ENCODE data around the gene NSUN4. TPM values are rescaled to one million over a fixed set of nuclear protein-coding genes. Genes with fewer than 3 reads are reported as not detected.

The NSUN4 gene
- polyA plus RNA-seq (2012; ENCODE audit: low read depth, missing spikeins) = 17.3 TPM

- TF ChIP-seq PAX5 (IDR thresholded peaks at IDR 0.05; ENCODE audit: insufficient read depth, low read length, severe bottlenecking) (peak; percentile 57), POLR2A (IDR thresholded peaks at IDR 0.05; ENCODE audit: low read depth, low read length) (peak; percentile 71; the same call in 1 of the 2 replicates), SPI1 (IDR thresholded peaks at IDR 0.05; ENCODE audit: low read depth, low read length) (no peak), POLR2AphosphoS5 (IDR thresholded peaks at IDR 0.05; ENCODE audit: low read depth, low read length) (peak; percentile 74; the same call in 1 of the 2 replicates), TAF1 (IDR thresholded peaks at IDR 0.05; ENCODE audit: low read depth, low read length) (peak; percentile 90)
- peak; percentile 60 for DNase-seq (ENCODE audit: insufficient read length, low spot score)
- peak; percentile 92 for FAIRE-seq
These were observed at the start of gene NSUN4 for GRCh38 chr1:46340404-46341221. Gene NSUN4, plus strand, starts transcription at chr1:46340807. Its CDS starts 20 bp downstream, at chr1:46340827.

- DNase-seq (ENCODE audit: insufficient read length, low spot score) = no peak
- FAIRE-seq = no peak
- TF ChIP-seq POLR2A (IDR thresholded peaks at IDR 0.05; ENCODE audit: low read depth, low read length) (no peak), TAF1 (IDR thresholded peaks at IDR 0.05; ENCODE audit: low read depth, low read length) (no peak), POLR2AphosphoS5 (IDR thresholded peaks at IDR 0.05; ENCODE audit: low read depth, low read length) (no peak), PAX5 (IDR thresholded peaks at IDR 0.05; ENCODE audit: insufficient read depth, low read length, severe bottlenecking) (no peak), SPI1 (IDR thresholded peaks at IDR 0.05; ENCODE audit: low read depth, low read length) (no peak), POU2F2 (IDR thresholded peaks at IDR 0.05; ENCODE audit: low read depth, low read length) (no peak)
These were observed 45.3 kb upstream of the NSUN4 start for GRCh38 chr1:46295306-46295705.

DNA sequence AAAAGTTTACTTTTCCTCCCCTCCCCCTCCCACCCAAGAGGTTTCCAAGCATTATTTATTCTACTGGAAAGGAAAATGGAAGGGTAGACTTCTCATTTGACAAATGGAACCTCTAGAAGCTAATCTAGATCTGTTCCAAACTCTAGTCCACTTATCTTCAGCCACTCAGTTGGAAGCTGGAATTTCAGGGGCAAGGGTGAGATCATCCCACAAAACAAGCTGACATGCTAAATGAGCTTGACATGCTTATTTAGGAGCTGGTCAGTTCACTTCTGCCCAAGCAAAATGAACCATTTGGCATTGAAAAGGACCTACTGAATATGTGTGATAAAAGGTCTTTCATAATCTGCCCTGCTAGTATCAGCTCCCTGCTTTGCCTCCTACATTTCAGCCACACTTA, 42.2 kb upstream of the NSUN4 start:
- DNase-seq (ENCODE audit: insufficient read length, low spot score) (no peak), FAIRE-seq (no peak)
- no peak for TF ChIP-seq PAX5 (IDR thresholded peaks at IDR 0.05; ENCODE audit: insufficient read depth, low read length, severe bottlenecking)
- no peak for TF ChIP-seq POLR2A (IDR thresholded peaks at IDR 0.05; ENCODE audit: low read depth, low read length)
- TF ChIP-seq TAF1 (IDR thresholded peaks at IDR 0.05; ENCODE audit: low read depth, low read length) = no peak
- no peak for TF ChIP-seq POU2F2 (IDR thresholded peaks at IDR 0.05; ENCODE audit: low read depth, low read length)
- TF ChIP-seq POLR2AphosphoS5 (IDR thresholded peaks at IDR 0.05; ENCODE audit: low read depth, low read length) = no peak
- TF ChIP-seq SPI1 (IDR thresholded peaks at IDR 0.05; ENCODE audit: low read depth, low read length) = no peak

DNA sequence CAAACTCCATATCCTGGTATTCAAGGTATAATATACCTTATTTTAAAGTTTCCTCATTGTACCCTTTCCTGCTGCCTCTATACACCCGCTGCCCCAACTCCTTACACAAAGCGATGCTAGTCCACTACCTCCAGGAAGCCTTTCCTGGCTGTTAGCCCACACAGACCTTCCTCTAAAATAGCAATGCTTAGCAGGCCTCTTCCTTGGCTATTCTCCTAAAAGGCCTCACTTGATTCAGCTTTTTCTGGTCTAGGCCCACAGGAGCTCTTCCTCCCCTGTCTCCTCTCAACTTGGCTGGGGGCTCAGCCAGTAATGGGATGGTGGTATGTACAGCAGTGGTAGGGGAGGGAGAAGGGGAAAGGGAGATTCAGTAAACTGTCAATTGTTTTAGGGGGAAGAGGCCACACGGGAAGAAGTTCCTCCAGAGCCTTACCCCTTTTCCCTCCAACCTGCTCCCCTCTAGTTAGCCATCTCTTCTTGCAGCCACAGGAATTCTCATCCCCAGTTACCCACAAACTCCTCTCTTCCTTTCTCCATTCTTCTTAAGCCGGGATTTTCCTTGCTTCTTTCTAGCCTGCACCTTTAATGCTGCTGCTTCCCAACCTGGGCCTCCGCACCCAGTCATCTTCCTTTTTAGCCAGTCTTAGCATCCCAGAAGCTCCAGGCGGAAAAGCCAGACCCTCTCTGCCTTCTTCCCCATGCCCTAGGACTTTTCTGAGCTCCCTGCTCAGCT, 39.8 kb upstream of the NSUN4 start:
- DNase-seq (ENCODE audit: insufficient read length, low spot score) (no peak), FAIRE-seq (no peak)
- TF ChIP-seq TAF1 (IDR thresholded peaks at IDR 0.05; ENCODE audit: low read depth, low read length) (no peak), SPI1 (IDR thresholded peaks at IDR 0.05; ENCODE audit: low read depth, low read length) (no peak), POLR2AphosphoS5 (IDR thresholded peaks at IDR 0.05; ENCODE audit: low read depth, low read length) (no peak), PAX5 (IDR thresholded peaks at IDR 0.05; ENCODE audit: insufficient read depth, low read length, severe bottlenecking) (no peak), POU2F2 (IDR thresholded peaks at IDR 0.05; ENCODE audit: low read depth, low read length) (no peak), POLR2A (IDR thresholded peaks at IDR 0.05; ENCODE audit: low read depth, low read length) (no peak)

DNA sequence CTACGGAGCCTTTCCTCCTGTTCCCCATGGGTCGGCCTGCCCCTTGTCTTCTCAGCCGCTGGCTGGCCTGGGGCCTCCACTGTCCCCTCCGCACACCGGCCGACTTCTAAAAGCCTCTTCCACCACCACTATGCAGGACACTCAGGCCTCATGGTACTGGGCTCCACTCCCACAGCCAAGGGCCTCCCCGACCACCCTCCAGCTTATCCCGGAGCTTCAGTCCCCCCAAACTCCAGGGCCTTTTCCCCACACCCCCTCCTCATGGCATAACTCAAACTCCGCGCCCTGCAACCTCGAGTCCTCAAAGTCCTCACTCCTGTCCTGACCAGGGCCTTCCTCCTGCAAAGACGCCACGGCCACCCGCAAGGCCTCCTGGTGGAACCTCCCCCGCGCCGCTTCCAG, 39.2 kb upstream of the NSUN4 start:
- no peak for TF ChIP-seq SPI1 (IDR thresholded peaks at IDR 0.05; ENCODE audit: low read depth, low read length)
- TF ChIP-seq POLR2AphosphoS5 (IDR thresholded peaks at IDR 0.05; ENCODE audit: low read depth, low read length) = no peak
- TF ChIP-seq POU2F2 (IDR thresholded peaks at IDR 0.05; ENCODE audit: low read depth, low read length) = no peak
- no peak for FAIRE-seq
- DNase-seq (ENCODE audit: insufficient read length, low spot score) = no peak

DNA sequence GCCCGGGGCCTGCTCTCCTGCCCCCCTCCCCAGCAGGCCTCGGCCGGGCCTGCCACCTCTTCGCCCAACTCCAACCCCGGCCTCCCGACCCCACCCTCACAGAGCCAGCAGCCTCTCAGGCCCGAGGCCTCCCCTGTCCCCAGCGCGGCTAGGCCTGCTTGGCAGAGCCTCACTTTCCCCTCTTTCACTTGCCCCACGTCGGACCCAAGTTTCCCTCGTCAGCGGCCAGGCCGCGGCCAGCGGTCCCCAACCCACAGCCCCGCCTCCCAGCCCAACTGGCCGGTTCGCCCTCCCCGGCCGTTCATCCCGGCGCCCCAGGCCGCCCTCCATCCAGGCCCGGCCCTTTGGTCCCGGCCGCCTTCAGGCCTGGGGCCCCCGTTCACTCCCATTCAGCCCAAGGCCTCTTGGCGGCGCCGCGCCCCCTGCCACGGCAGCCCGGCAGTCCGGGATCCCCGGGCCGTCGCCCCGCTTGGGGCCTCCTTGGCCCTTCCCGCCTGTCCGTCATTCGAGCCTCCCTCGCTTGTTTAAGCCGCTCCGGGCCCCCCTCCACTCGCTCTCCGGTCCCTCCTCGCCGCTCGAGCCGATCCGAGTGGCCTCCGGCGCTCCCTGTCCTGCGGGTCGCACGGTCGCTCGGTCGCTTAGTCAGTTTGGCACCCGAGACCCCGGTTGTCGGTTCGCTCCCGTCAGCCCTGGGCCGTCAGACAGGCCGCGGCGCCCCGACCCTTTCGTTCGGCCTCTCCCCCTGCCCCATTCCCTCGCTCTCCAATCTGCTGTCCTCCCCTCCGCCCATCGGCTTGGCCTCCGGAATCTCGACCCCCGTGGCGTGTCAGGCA, 38.6 kb upstream of the NSUN4 start:
- TF ChIP-seq POLR2A (IDR thresholded peaks at IDR 0.05; ENCODE audit: low read depth, low read length) = no peak
- TF ChIP-seq POLR2AphosphoS5 (IDR thresholded peaks at IDR 0.05; ENCODE audit: low read depth, low read length) = no peak
- no peak for TF ChIP-seq SPI1 (IDR thresholded peaks at IDR 0.05; ENCODE audit: low read depth, low read length)
- TF ChIP-seq TAF1 (IDR thresholded peaks at IDR 0.05; ENCODE audit: low read depth, low read length) = no peak
- no peak for TF ChIP-seq POU2F2 (IDR thresholded peaks at IDR 0.05; ENCODE audit: low read depth, low read length)
- no peak for TF ChIP-seq PAX5 (IDR thresholded peaks at IDR 0.05; ENCODE audit: insufficient read depth, low read length, severe bottlenecking)
- DNase-seq (ENCODE audit: insufficient read length, low spot score) = peak; percentile 78
- peak; percentile 13 for FAIRE-seq

- FAIRE-seq (no peak), DNase-seq (ENCODE audit: insufficient read length, low spot score) (no peak)
- TF ChIP-seq TAF1 (IDR thresholded peaks at IDR 0.05; ENCODE audit: low read depth, low read length) (no peak), SPI1 (IDR thresholded peaks at IDR 0.05; ENCODE audit: low read depth, low read length) (no peak), POLR2AphosphoS5 (IDR thresholded peaks at IDR 0.05; ENCODE audit: low read depth, low read length) (no peak), POU2F2 (IDR thresholded peaks at IDR 0.05; ENCODE audit: low read depth, low read length) (no peak), POLR2A (IDR thresholded peaks at IDR 0.05; ENCODE audit: low read depth, low read length) (no peak), PAX5 (IDR thresholded peaks at IDR 0.05; ENCODE audit: insufficient read depth, low read length, severe bottlenecking) (no peak)
These were observed 38.0 kb upstream of the NSUN4 start for GRCh38 chr1:46302641-46303037.

DNA sequence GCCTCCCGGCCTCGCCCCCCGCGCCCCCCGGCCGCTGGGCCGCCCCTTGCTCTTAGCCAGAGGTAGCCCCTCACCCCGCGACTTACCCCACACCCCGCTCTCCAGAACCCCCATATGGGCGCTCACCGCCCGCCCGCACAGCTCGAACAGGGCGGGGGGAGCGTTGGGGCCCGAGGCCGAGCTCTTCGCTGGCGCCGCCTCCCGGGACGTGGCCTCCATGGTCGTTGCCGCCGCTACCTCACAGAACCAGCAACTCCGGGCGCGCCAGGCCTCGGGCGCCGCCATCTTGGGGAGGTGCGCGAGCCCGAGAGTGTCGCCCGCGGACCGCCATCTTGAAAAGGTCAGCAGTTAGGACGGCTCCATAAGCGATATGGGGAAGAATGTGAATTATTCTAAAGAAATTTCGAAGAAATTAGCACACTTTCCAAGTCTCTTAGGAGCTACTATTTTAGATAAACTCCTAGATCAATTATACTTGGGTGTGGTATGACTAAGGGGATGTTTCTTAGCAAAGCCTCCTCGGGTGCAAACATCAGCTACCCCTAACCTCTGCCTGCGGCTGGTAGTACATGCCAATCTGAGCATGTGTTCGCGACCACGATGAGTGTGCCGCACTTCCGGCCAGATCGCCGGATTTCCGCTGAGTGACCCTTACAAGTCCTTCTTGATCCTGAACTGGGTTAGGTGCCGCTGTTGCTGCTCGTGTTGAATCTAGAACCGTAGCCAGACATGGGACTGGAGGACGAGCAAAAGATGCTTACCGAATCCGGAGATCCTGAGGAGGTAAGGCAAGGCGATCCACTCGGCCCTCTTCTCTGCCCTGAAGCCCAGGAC, 37.4 kb upstream of the NSUN4 start, which contains the start of the genes LRRC41 and UQCRH:
TSS of gene LRRC41 (minus strand) at position 579 of the 834 bp plus-strand sequence. CDS start at position 285, 294 bp downstream.
TSS of gene UQCRH (plus strand) at position 661 of the 834 bp plus-strand sequence. CDS start at position 730, 69 bp downstream.
- FAIRE-seq = peak; percentile 97

More for the DNA sequence above, 37.4 kb upstream of the NSUN4 start, which contains the start of the genes LRRC41 and UQCRH:
- TF ChIP-seq POLR2A (IDR thresholded peaks at IDR 0.05; ENCODE audit: low read depth, low read length) = peak; percentile 73
- TF ChIP-seq TAF1 (IDR thresholded peaks at IDR 0.05; ENCODE audit: low read depth, low read length) = peak; percentile 94
- TF ChIP-seq PAX5 (IDR thresholded peaks at IDR 0.05; ENCODE audit: insufficient read depth, low read length, severe bottlenecking) = peak; percentile 44
- peak; percentile 66 for TF ChIP-seq POLR2AphosphoS5 (IDR thresholded peaks at IDR 0.05; ENCODE audit: low read depth, low read length)
- peak; percentile 47; the same call in 1 of the 2 replicates for TF ChIP-seq POU2F2 (IDR thresholded peaks at IDR 0.05; ENCODE audit: low read depth, low read length)
- no peak for TF ChIP-seq SPI1 (IDR thresholded peaks at IDR 0.05; ENCODE audit: low read depth, low read length)
- peak; percentile 90 for DNase-seq (ENCODE audit: insufficient read length, low spot score)

Data from GM12891 (cell line).